Panc1 (cell line): Measurements from ENCODE around the gene B4GALNT1. TPM values are rescaled to one million over a fixed set of nuclear protein-coding genes. Genes with fewer than 3 reads are reported as not detected.

ENCODE experiments used
- ATAC-seq: fragments of 200-7000 bp; cut with Tn5 transposase; 2 replicates; pipeline ENCODE4 v1.9.1; 2020; ENCODE audit warnings: mild to moderate bottlenecking, moderate library complexity
- BruUV-seq: library from RNA; stranded (reverse); fragments of 400-500 nt; replicated peaks from 2 replicates; lab custom pipeline; 2021; lab: Mats Ljungman, UMichigan
- CTCF ChIA-PET: fragments of 300-600 bp; sonication (Branson Sonifier 250); formaldehyde crosslinking; loops from one replicate; lab custom pipeline; 2022; ENCODE audit warnings: antibody characterized with exemption; lab: Charles Lee
- POLR2A ChIA-PET: fragments of 300-600 bp; sonication (Branson Sonifier 250); formaldehyde crosslinking; loops from one replicate; lab custom pipeline; 2022; ENCODE audit warnings: antibody characterized with exemption; lab: Charles Lee
- DNase-seq: peaks from one replicate; pipeline ENCODE4 v3.0.0-alpha.2; 2010; ENCODE audit warnings: low read depth, low spot score
- H3K27ac ChIP-seq: 2 replicates; pipeline ENCODE4 v1.5.1; 2011; ENCODE audit warnings: mild to moderate bottlenecking, low read length, inconsistent platforms
- H3K27me3 ChIP-seq: fragments of 200-500 bp; sonication (Bioruptor generic); 2 replicates; pipeline ENCODE4 v1.6.0; 2014; ENCODE audit warnings: low read length, inconsistent platforms; ENCODE audit not compliant: control insufficient read depth, insufficient read depth
- H3K36me3 ChIP-seq: fragments of 200-500 bp; sonication (Bioruptor generic); 2 replicates; pipeline ENCODE4 v1.5.1; 2014; ENCODE audit warnings: inconsistent platforms, mild to moderate bottlenecking, low read length, moderate library complexity; ENCODE audit not compliant: control insufficient read depth, insufficient read depth
- H3K4me1 ChIP-seq: 2 replicates; pipeline ENCODE4 v1.5.1; 2011; ENCODE audit warnings: inconsistent platforms, mild to moderate bottlenecking, low read length, moderate library complexity; ENCODE audit not compliant: control insufficient read depth, insufficient read depth
- H3K4me3 ChIP-seq, 2 experiments: 2 replicates each; pipeline ENCODE4 v1.5.1; 2011 to 2012; ENCODE audit warnings: low read depth in 2 of 2, low read length in 2 of 2, mild to moderate bottlenecking in 2 of 2, inconsistent platforms in 1 of 2, moderate library complexity in 1 of 2
- H3K9me3 ChIP-seq: fragments of 200-500 bp; sonication (Bioruptor generic); 2 replicates; pipeline ENCODE4 v1.5.1; 2014; ENCODE audit warnings: low read depth, mild to moderate bottlenecking, inconsistent platforms, low read length, moderate library complexity; ENCODE audit not compliant: control insufficient read depth, insufficient read depth
- POLR2AphosphoS5 ChIP-seq: IDR thresholded peaks from 2 replicates; pipeline ENCODE4 v1.6.1; 2012; ENCODE audit warnings: mild to moderate bottlenecking, low read depth, low read length, moderate library complexity
- SIN3A ChIP-seq: IDR thresholded peaks from 2 replicates; pipeline ENCODE4 v1.6.1; 2012; ENCODE audit warnings: low read depth, mild to moderate bottlenecking, low read length, moderate library complexity, borderline replicate concordance; ENCODE audit not compliant: insufficient read depth
- TCF7L2 ChIP-seq: IDR thresholded peaks from 2 replicates; pipeline ENCODE4 v1.6.1; 2011; ENCODE audit warnings: mild to moderate bottlenecking, low read depth, low read length, inconsistent platforms
- in situ Hi-C: cut with HindIII; loops from 2 replicates; pipeline ENCODE4 v1.10.0; 2016; ENCODE audit warnings: low sequenced_read_pairs, low pct_unique_long_range_greater_than_20kb
- intact Hi-C: fragments of 100-400 bp; cut with micrococcal nuclease; formaldehyde crosslinking; loops from one replicate; pipeline ENCODE4 v1.10.0; 2022; ENCODE audit not compliant: unreplicated experiment
- total RNA-seq: library from RNA; stranded (reverse); gene quantifications from one replicate; pipeline ENCODE4 v1.2.1, GENCODE V29; 2021; ENCODE audit not compliant: unreplicated experiment
- TF ChIP-seq, protein P1 (sequence below), 2 experiments: IDR thresholded peaks; 2 replicates each; pipeline ENCODE4 v1.6.1; 2011 to 2012; ENCODE audit warnings: low read depth in 2 of 2, control low read depth in 1 of 2, low read length in 1 of 2, mild to moderate bottlenecking in 1 of 2, moderate library complexity in 1 of 2; ENCODE audit not compliant: insufficient read depth in 1 of 2
- TF ChIP-seq, protein P2 (sequence below): fragments of 450-650 bp; IDR thresholded peaks from 2 replicates; pipeline ENCODE4 v1.5.1; 2017; ENCODE audit warnings: mild to moderate bottlenecking

B4GALNT1 gene
- total RNA-seq, 1 experiment from 2014 or later = 48.6 TPM

DNA sequence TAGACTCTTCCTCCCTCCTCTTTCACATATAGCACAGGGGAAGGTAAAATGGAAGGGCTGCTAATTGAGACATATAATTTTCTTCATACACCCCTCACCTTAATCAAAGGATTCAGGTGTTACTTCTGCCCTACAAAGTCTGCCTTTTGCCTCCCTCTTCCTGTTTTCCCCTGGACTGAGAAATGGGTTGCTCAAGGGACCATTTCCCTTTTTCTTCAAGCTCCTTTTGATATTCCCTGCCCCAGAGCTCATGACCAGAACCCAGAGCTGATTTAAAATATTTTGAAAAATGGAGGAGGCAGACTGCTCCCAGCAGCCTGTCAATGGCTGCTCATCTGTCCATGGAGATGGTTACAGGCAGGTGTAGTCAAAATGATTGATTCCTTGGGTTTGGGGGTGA is 48.3 kb downstream of the B4GALNT1 start:
- TF ChIP-seq, protein P1, sequence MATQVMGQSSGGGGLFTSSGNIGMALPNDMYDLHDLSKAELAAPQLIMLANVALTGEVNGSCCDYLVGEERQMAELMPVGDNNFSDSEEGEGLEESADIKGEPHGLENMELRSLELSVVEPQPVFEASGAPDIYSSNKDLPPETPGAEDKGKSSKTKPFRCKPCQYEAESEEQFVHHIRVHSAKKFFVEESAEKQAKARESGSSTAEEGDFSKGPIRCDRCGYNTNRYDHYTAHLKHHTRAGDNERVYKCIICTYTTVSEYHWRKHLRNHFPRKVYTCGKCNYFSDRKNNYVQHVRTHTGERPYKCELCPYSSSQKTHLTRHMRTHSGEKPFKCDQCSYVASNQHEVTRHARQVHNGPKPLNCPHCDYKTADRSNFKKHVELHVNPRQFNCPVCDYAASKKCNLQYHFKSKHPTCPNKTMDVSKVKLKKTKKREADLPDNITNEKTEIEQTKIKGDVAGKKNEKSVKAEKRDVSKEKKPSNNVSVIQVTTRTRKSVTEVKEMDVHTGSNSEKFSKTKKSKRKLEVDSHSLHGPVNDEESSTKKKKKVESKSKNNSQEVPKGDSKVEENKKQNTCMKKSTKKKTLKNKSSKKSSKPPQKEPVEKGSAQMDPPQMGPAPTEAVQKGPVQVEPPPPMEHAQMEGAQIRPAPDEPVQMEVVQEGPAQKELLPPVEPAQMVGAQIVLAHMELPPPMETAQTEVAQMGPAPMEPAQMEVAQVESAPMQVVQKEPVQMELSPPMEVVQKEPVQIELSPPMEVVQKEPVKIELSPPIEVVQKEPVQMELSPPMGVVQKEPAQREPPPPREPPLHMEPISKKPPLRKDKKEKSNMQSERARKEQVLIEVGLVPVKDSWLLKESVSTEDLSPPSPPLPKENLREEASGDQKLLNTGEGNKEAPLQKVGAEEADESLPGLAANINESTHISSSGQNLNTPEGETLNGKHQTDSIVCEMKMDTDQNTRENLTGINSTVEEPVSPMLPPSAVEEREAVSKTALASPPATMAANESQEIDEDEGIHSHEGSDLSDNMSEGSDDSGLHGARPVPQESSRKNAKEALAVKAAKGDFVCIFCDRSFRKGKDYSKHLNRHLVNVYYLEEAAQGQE (IDR thresholded peaks at IDR 0.05; ENCODE audit: insufficient read depth in 1 of 2, low read depth in 2 of 2, low read length in 1 of 2) = no peak
- TF ChIP-seq, protein P2, sequence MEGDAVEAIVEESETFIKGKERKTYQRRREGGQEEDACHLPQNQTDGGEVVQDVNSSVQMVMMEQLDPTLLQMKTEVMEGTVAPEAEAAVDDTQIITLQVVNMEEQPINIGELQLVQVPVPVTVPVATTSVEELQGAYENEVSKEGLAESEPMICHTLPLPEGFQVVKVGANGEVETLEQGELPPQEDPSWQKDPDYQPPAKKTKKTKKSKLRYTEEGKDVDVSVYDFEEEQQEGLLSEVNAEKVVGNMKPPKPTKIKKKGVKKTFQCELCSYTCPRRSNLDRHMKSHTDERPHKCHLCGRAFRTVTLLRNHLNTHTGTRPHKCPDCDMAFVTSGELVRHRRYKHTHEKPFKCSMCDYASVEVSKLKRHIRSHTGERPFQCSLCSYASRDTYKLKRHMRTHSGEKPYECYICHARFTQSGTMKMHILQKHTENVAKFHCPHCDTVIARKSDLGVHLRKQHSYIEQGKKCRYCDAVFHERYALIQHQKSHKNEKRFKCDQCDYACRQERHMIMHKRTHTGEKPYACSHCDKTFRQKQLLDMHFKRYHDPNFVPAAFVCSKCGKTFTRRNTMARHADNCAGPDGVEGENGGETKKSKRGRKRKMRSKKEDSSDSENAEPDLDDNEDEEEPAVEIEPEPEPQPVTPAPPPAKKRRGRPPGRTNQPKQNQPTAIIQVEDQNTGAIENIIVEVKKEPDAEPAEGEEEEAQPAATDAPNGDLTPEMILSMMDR = no peak
- TF ChIP-seq TCF7L2 (no peak), POLR2AphosphoS5 (no peak), SIN3A (no peak)
- Histone ChIP-seq H3K36me3 (no peaks in the 10 kb centered on the region), H3K4me1 (no peaks in the 10 kb centered on the region), H3K27me3 (no peaks in the 10 kb centered on the region), H3K4me3 (no peak overlapping the region), H3K27ac (no peak overlapping the region), H3K9me3 (no peaks in the 10 kb centered on the region)
- BruUV-seq = no TSS peak
- intact Hi-C loops = loop anchor here (5.0 kb wide), 1 partner anchor 153 kb away; the partner anchor contains the start of gene AGAP2
- ChIA-PET POLR2A (interaction anchor here (0.6 kb wide), 1 partner anchor 12 kb away, joined by 3 read pairs; no protein-coding TSS in a partner anchor), CTCF (interaction anchor here (0.6 to 1.7 kb wide), 3 partner anchors 43 to 260 kb away, joined by 3 to 6 read pairs (median 6); no protein-coding TSS in a partner anchor)
- DNase-seq (no peak), ATAC-seq (no peak)
- in situ Hi-C loops = no loop called here

DNA sequence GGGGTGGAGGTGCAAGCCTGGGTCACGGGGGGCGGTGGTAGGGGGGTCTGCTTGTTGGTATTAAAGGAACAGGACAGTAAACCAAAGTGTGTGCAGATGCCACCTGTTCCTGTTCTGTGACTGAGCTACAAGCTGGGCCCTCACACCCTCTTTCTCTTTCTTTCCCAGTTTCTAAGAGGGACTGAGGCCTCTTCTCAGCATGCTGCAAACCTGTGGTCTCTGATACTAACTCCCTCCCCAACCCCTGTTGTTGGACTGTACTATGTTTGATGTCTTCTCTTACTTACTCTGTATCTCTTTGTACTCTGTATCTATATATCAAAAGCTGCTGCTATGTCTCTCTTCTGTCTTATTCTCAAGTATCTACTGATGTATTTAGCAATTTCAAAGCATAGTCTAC is 49.0 kb downstream of the B4GALNT1 start:
- Histone ChIP-seq H3K36me3 (no peaks in the 10 kb centered on the region), H3K4me1 (no peaks in the 10 kb centered on the region), H3K27ac (no peak overlapping the region), H3K9me3 (no peaks in the 10 kb centered on the region), H3K27me3 (no peaks in the 10 kb centered on the region), H3K4me3 (no peak overlapping the region)
- TF ChIP-seq SIN3A (no peak), TCF7L2 (no peak), POLR2AphosphoS5 (no peak)
- TF ChIP-seq, protein P1 (IDR thresholded peaks at IDR 0.05; ENCODE audit: insufficient read depth in 1 of 2, low read depth in 2 of 2, low read length in 1 of 2) = no peak
- TF ChIP-seq, protein P2 = no peak
- CTCF ChIA-PET = interaction anchor here (0.6 to 1.7 kb wide), 8 partner anchors 8 to 220 kb away, joined by 3 to 9 read pairs (median 4); partner anchors contain the start of gene ARHGEF25
- intact Hi-C loops (loop anchor here (5.0 kb wide), 1 partner anchor 153 kb away; the partner anchor contains the start of gene AGAP2), in situ Hi-C loops (no loop called here)
- POLR2A ChIA-PET = no interaction called here
- DNase-seq = no peak
- ATAC-seq = no peak
- BruUV-seq = no TSS peak
